ENCODE results near the gene APLP2. TPM values are rescaled to one million over a fixed set of nuclear protein-coding genes. Genes with fewer than 3 reads are reported as not detected.

Gene APLP2
- total and polyA plus RNA-seq, 2 of the 13 experiments (the other 11 are each of a cell fraction or from before 2014, with no cell fraction given) = 315 to 594 TPM

DNA sequence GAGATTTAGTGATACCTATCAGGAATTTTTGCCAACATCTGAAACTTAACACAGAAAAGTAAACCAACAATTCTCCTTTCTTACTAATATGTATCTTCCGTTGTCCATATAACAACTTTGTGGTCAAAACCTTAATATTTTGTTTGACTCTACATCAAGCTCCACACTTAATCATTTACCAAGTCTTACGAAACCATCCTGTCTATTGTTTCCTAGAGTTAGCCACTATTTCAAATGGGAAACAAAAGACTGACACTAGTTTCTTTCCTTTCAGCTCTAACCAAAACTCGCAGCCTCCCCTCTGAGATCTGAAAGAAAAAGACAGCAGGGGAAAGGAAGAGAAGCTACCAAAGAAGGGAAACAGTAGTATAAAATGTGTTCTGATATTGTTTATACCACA is 40.6 kb upstream of the APLP2 start (continued):
- TF ChIP-seq, protein P1, sequence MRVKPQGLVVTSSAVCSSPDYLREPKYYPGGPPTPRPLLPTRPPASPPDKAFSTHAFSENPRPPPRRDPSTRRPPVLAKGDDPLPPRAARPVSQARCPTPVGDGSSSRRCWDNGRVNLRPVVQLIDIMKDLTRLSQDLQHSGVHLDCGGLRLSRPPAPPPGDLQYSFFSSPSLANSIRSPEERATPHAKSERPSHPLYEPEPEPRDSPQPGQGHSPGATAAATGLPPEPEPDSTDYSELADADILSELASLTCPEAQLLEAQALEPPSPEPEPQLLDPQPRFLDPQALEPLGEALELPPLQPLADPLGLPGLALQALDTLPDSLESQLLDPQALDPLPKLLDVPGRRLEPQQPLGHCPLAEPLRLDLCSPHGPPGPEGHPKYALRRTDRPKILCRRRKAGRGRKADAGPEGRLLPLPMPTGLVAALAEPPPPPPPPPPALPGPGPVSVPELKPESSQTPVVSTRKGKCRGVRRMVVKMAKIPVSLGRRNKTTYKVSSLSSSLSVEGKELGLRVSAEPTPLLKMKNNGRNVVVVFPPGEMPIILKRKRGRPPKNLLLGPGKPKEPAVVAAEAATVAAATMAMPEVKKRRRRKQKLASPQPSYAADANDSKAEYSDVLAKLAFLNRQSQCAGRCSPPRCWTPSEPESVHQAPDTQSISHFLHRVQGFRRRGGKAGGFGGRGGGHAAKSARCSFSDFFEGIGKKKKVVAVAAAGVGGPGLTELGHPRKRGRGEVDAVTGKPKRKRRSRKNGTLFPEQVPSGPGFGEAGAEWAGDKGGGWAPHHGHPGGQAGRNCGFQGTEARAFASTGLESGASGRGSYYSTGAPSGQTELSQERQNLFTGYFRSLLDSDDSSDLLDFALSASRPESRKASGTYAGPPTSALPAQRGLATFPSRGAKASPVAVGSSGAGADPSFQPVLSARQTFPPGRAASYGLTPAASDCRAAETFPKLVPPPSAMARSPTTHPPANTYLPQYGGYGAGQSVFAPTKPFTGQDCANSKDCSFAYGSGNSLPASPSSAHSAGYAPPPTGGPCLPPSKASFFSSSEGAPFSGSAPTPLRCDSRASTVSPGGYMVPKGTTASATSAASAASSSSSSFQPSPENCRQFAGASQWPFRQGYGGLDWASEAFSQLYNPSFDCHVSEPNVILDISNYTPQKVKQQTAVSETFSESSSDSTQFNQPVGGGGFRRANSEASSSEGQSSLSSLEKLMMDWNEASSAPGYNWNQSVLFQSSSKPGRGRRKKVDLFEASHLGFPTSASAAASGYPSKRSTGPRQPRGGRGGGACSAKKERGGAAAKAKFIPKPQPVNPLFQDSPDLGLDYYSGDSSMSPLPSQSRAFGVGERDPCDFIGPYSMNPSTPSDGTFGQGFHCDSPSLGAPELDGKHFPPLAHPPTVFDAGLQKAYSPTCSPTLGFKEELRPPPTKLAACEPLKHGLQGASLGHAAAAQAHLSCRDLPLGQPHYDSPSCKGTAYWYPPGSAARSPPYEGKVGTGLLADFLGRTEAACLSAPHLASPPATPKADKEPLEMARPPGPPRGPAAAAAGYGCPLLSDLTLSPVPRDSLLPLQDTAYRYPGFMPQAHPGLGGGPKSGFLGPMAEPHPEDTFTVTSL (CRISPR knock-in tag; IDR thresholded peaks at IDR 0.05; ENCODE audit: borderline replicate concordance) = 0 out of 2 replicates have a peak, but pooled peaks have one; percentile 20
- TF ChIP-seq, protein P2, sequence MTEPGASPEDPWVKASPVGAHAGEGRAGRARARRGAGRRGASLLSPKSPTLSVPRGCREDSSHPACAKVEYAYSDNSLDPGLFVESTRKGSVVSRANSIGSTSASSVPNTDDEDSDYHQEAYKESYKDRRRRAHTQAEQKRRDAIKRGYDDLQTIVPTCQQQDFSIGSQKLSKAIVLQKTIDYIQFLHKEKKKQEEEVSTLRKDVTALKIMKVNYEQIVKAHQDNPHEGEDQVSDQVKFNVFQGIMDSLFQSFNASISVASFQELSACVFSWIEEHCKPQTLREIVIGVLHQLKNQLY (CRISPR knock-in tag; IDR thresholded peaks at IDR 0.05) = no peak
- TF ChIP-seq SOX6 (IDR thresholded peaks at IDR 0.05) = no peak
- TF ChIP-seq SOX6 (CRISPR knock-in tag; IDR thresholded peaks at IDR 0.05) = peak; percentile 94
- no peak for TF ChIP-seq ZNF264 (CRISPR knock-in tag; IDR thresholded peaks at IDR 0.05)
- no peak for TF ChIP-seq ZNF530 (CRISPR knock-in tag; IDR thresholded peaks at IDR 0.05; ENCODE audit: low read depth)
- TF ChIP-seq YEATS2 (CRISPR knock-in tag; IDR thresholded peaks at IDR 0.05; ENCODE audit: borderline replicate concordance) = no peak
- no peak for TF ChIP-seq POGZ (CRISPR knock-in tag; IDR thresholded peaks at IDR 0.05)
- no peak for TF ChIP-seq ZNF737 (CRISPR knock-in tag; IDR thresholded peaks at IDR 0.05; ENCODE audit: borderline replicate concordance)
- TF ChIP-seq CEBPB (IDR thresholded peaks at IDR 0.05; ENCODE audit: borderline replicate concordance, low read depth, low read length) = peak; percentile 55; the same call in 1 of the 2 replicates
- TF ChIP-seq SIN3B (IDR thresholded peaks at IDR 0.05; ENCODE audit: low read length) = no peak
- TF ChIP-seq RARA (CRISPR knock-in tag; IDR thresholded peaks at IDR 0.05) = 0 out of 2 replicates have a peak, but pooled peaks have one; percentile 17
- TF ChIP-seq, protein P3, sequence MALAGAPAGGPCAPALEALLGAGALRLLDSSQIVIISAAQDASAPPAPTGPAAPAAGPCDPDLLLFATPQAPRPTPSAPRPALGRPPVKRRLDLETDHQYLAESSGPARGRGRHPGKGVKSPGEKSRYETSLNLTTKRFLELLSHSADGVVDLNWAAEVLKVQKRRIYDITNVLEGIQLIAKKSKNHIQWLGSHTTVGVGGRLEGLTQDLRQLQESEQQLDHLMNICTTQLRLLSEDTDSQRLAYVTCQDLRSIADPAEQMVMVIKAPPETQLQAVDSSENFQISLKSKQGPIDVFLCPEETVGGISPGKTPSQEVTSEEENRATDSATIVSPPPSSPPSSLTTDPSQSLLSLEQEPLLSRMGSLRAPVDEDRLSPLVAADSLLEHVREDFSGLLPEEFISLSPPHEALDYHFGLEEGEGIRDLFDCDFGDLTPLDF (CRISPR knock-in tag; IDR thresholded peaks at IDR 0.05) = no peak

Data from HepG2 (cell line).